Left cardiac atrium (tissue), 4 donors: ENCODE results near the gene CRIP1. TPM values are rescaled to one million over a fixed set of nuclear protein-coding genes. Genes with fewer than 3 reads are reported as not detected.
A peak's percentile ranks its signal among the peaks of the same experiment; 100 is the strongest.

Experiments used
- ATAC-seq, 2 donors: fragments of 200-7000 bp; cut with Tn5 transposase; one replicate each; pipeline ENCODE4 v1.9.1; 2020; ENCODE audit warnings: mild to moderate bottlenecking in 2 of 2, moderate library complexity in 2 of 2
- DNase-seq: peaks from one replicate; pipeline ENCODE4 v3.0.0-alpha.2; 2020
- intact Hi-C, 2 donors: fragments of 100-400 bp; cut with DNase I; formaldehyde crosslinking; loops; one replicate each; pipeline versions ENCODE4 v1.14.1 to v1.15.1; 2022 to 2023
- total RNA-seq, 2 donors: library from RNA; stranded (reverse); fragmentation: NEBNext Ultra II Directional; extraction: Animal tissue kit (Norgen Biotek cat#: 25700); gene quantifications; one replicate each; pipeline ENCODE4 v1.2.1, GENCODE V29; 2021
- donor health status: DM: no; HTN: yes; CAD: no.
- donor health status: DM: no; HTN: yes; CAD: no; lungs with severe emphysema.
- donor health status: DM: yes; HTN: yes; CAD: no.
- donor health status: Dilated cardiomyopathy.

Gene CRIP1
- total RNA-seq, 2 donors from 2014 or later = 137 to 192 TPM

DNA sequence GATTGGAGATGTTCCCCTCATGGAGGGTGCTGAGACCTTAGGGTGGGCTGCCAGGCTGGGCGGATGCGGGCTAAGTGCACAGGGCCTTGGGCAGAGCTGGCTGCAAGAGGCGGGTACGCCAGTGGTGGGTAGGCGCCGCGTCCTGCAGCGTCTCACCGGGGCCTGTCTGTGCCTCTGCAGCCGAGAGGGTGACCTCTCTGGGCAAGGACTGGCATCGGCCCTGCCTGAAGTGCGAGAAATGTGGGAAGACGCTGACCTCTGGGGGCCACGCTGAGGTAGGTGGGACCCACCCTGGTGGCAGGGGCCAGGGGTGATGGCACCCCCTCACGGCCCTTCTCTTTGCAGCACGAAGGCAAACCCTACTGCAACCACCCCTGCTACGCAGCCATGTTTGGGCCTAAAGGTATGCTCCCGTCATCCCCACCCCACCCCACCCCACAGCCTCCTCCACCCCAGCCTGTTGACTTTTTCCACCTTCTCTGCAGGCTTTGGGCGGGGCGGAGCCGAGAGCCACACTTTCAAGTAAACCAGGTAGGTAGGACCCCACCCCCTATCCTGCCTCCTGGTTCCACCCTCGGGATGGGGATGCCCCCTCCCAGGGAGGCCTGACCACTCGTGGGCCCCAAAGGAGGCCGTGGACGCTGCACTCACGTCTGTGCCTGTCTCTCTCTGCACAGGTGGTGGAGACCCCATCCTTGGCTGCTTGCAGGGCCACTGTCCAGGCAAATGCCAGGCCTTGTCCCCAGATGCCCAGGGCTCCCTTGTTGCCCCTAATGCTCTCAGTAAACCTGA, 1.5 kb downstream of the CRIP1 start:
- intact Hi-C loops = loop anchor here in 1 of 2 donors (2.0 kb wide), 1 partner anchor 39 kb away; no protein-coding TSS in a partner anchor

GRCh38 chr14:105488781-105489541, 2.3 kb downstream of the CRIP1 start:
- DNase-seq (peak; percentile 46), ATAC-seq (no peak)
- intact Hi-C loops = loop anchor here in 1 of 2 donors (2.0 kb wide), 1 partner anchor 40 kb away; no protein-coding TSS in a partner anchor

More for the DNA sequence above, 1.5 kb downstream of the CRIP1 start:
- ATAC-seq (no peak), DNase-seq (peak; percentile 32)

DNA sequence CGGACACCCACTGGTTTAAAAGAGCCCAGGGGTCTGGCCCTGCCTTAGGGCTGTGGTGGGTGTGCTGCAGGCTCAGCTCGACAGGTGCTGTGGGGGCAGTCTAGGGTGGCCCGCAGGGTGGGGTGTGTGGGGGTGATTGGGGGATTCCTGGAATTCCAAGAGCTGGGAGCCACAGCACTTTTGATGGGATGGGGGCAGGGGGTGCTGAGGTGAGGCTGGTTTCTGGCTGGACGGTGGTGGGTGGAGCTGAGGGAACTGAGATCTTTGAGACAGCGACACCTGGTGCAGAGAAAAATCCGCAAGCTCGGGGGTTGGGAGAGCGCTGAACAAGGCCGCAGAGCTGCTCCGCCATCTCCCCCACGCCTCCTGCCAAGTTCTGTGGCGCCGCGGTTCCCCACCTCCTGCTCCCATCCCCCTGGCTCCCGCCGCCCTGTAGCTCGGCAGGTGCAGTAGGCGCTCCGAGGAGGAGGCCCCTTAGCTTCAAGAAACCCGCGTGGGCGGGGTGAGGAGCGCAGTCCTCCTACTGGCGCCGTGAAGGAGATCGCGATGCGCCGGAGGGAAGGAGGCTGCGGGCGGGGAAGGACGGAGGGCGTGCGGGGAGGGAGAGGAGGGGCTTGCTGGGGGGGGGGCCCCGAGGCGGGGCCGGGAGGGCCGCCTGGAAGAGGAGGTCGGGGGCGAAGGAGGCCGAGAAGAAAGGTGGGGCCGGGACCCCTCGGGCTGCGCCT, 3.0 kb downstream of the CRIP1 start:
- DNase-seq (peak; percentile 86), ATAC-seq (peak; percentile 5 to 24)
- intact Hi-C loops = loop anchor here in 1 of 2 donors (1.0 to 2.0 kb wide), 2 partner anchors 41 to 119 kb away; no protein-coding TSS in a partner anchor

- DNase-seq (peak; percentile 64), ATAC-seq (no peak)
- intact Hi-C loops = loop anchor here in 1 of 2 donors (1.0 kb wide), 1 partner anchor 120 kb away; no protein-coding TSS in a partner anchor
These were observed 3.5 kb downstream of the CRIP1 start for GRCh38 chr14:105490267-105490571.

DNA sequence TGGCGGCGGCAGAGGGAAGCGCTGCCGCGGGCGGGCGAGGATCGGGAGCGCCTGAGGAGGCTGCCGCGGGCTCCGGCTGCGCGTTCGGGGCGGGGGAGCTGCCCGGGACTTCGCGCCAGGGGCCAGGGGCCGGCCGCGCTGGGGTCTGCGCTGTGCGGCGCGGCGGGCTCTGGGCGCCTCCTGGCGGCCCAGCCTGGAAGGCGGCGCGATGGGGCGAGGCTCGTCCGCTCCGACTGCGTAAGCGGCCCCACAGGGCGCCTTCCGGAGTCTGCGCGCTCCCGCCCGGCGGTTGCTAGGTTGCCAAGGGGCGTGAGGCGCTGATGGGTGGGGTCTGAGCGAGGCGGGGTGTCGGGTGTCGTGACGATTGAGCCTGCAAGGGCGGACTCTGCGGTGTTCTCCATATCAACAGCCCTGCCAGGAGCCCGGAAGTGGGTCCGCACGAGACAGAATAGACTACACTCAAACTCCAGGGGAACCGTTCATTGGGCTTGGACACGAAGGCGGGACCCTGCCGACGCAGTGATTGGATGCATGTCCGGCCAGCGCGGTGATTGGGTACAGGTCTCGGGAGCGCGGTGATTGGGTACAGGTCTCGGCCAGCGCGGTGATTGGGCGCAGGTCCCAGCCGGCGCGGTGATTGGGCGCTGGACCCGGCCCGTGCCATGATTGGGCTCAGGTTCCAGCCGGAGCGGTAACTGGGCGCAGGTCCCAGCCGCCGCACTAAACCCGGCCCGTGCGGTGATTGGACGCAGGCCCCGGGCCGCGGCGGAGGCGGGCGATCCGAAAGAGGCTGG, 4.1 kb downstream of the CRIP1 start, which contains the start of gene TEDC1:
Gene TEDC1 (plus strand): TSS at position 675 of the 794 bp plus-strand sequence. CDS start 130 bp downstream, outside the sequence.
- DNase-seq (peak; percentile 100), ATAC-seq (peak; percentile 79)
- intact Hi-C loops = loop anchor here in 1 of 2 donors (1.0 kb wide), 1 partner anchor 120 kb away; no protein-coding TSS in a partner anchor

DNA sequence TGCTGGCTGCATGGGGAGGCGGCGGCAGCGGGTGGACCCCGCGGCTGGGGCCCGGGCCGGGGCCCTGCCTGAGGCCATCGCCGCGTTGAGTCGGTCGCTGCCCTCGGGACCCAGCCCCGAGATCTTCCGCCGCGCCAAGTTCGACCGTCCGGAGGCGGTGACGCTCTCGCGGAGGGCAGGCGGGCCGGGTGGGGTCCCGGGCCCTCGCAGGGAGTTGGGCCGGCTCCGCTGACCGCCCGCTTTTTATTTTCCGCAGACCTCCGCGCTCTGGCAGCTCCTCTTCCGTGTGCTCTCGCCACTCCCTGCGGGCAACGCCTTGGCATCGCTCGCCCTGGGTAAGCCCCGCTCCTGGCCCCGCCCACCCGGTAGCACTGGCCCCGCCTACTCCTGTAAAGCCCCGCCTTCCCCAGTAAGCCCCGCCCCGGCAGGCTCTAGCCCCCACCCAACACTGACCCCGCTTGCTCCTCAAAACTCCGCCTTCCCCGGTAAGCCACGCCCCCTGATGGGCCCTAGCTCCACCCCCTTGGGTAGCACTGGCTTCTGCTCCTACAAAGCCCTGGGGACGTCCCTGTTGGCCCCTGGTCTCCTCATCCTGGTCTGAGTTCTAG, 4.8 kb downstream of the CRIP1 start:
- peak in 1 of 2 donors; percentile 20 for ATAC-seq
- intact Hi-C loops = no loop called here
- peak; percentile 78 for DNase-seq

DNA sequence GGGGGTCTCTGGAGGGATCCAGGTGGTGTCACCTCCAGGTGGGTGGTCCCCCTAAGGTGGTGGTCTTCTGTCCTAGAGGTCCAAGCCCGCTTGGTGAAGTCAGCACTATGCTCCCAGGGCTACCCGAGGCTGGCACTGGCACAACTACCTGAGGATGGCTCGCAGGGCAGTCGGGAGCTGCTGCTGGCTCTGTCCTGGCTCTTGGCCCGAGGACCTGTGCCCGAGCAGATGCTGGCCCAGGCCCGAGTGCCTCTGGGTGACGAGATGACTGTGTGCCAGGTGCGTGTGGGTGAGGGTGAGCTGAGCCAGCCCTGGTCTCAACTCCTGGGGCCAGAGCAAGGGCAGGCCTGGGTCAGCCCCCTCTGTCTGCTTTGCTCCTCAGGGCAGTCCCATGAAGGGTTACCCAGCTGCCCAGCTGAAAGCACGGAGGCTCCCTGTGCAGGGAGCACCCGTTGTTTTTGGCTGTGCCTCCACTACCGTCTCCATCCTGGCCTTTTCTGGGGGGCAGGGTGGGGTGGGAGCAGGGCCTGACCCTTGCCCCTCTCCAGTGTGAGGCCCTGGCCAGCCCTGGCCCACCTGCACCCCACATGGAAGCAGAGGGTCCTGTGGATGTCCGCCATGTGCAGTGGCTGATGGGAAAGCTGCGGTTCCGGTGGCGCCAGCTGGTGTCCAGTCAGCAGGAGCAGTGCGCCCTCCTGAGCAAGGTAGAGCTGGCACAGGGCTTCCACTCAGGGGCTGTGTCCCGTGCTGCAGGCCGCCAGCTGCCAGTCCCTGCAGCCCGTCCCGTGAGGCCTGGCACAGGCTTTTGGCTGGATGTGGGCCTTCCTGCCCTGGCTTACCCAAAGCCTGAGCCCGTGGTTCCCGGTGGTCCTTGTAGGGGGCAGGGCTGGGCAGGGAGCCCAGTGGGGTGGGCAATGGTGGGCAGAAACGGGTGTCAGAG, 5.6 kb downstream of the CRIP1 start:
- peak; percentile 60 for DNase-seq
- intact Hi-C loops = no loop called here
- no peak for ATAC-seq

- intact Hi-C loops = no loop called here
- peak; percentile 34 for DNase-seq
- no peak for ATAC-seq
These were observed 6.5 kb downstream of the CRIP1 start for GRCh38 chr14:105492971-105493871.

DNA sequence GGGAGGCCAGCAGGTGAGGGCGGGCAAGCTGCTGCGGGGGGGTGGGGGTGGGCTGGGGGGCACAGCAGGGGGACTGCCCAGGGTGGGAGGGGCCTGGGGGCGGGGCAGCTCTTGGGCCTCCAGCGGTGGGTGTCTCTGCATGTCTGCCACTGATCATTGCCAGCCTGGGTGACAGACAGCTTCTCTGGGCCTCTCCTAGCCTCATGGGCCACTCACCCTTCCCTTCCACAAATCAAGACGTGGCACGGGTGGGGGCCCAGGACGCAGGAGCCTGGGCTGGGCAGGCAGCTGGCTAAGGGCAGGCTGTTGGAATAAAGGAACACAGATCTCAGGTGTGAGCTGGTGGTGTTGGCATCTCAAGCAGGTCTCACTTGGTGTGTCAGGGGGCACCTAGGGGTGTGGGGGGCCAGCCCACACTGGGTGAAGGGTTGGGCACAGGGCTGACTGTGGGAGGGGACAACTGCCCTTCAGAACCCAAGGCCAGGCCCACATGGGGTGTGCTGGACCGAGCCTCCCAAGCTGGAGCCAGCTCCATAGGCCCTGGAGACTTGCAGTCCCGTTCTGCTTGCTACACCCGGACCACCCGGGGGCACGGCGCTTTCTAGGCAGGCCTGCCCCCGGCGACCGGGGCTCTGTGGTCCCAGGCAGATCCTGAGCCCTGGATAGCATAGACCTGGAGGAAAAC, 7.4 kb downstream of the CRIP1 start:
- intact Hi-C loops = no loop called here
- DNase-seq (peak; percentile 22), ATAC-seq (no peak)

GRCh38 chr14:105494606-105494929, 7.9 kb downstream of the CRIP1 start:
- DNase-seq = no peak
- intact Hi-C loops = no loop called here
- ATAC-seq = no peak

DNA sequence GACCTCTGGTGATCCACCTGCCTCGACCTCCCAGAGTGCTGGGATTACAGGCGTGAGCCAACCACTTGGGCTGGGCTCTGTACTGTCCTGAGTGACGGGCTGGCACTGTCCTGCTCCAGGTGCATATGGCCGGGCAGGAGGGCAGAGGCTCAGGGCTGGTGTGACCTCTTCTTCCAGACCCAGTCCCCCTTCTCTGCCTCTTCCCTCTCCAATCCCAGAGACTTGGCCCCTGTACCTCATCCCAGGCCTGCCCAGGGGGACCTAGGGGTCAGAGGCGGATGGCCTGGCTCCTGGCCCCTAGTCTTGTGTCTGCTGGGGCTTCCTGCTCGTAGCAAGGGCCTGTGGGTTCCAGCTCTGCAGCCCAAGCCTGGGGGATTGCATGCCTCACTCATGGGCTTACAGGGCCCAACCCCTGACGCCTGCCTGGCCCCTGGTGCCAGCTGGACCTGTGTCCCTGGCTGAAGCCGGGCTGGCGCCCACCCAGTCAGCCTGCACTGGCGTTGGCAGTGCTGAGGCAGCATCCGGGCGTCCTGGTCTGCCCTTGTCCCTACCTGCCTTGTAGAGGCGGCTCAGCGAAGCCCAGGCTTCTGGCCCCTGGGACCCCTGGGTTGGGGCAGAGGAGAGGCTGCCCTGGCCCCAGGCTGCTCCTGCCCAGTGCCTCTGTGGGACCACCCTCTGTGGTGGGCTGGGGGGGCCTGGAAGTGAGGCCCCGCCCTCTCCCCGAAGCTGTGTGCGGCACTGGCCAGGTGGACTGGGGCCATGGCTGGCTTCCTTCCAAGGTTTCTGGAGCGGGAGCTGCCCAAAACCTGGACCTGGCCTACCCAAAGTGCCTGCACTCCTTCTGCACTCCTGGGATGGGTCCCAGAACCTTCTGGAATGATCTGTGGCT, 8.7 kb downstream of the CRIP1 start:
- intact Hi-C loops = no loop called here
- no peak for ATAC-seq
- peak; percentile 28 for DNase-seq

GRCh38 chr14:105495990-105496830, 9.5 kb downstream of the CRIP1 start:
- peak; percentile 22 for DNase-seq
- no peak for ATAC-seq
- intact Hi-C loops = no loop called here

GRCh38 chr14:105496831-105497591, 10.3 kb downstream of the CRIP1 start:
- no peak for ATAC-seq
- intact Hi-C loops = no loop called here

More at GRCh38 chr14:105496831-105497591, 10.3 kb downstream of the CRIP1 start:
- DNase-seq = no peak
